Psoas muscle (tissue), 8 donors: ENCODE measurements around the gene HOXC11. TPM values are rescaled to one million over a fixed set of nuclear protein-coding genes. Genes with fewer than 3 reads are reported as not detected.

Experiments used
- ATAC-seq, 4 donors: fragments of 200-7000 bp; cut with Tn5 transposase; one replicate each; pipeline ENCODE4 v1.9.1; 2020; ENCODE audit warnings: moderate library complexity in 3 of 4, mild to moderate bottlenecking in 2 of 4
- DNase-seq, 2 donors: peaks; one replicate each; pipeline ENCODE4 v3.0.0-alpha.2; 2020
- H3K27ac ChIP-seq: fragments of 200-600 bp; one replicate; pipeline ENCODE4 v1.8.0; 2022
- H3K27me3 ChIP-seq, 3 donors: fragments of 200-600 bp in 1 of 3; one replicate each; pipeline versions ENCODE4 v1.6.1 to v1.8.0; 2013 to 2022; ENCODE audit warnings: low read length in 2 of 3, mild to moderate bottlenecking in 2 of 3, moderate library complexity in 1 of 3; ENCODE audit not compliant: insufficient read depth in 3 of 3
- H3K36me3 ChIP-seq, 2 donors: fragments of 200-600 bp in 1 of 2; one replicate each; pipeline versions ENCODE4 v1.6.1 to v1.8.0; 2013 to 2022; ENCODE audit warnings: low read depth in 1 of 2, mild to moderate bottlenecking in 1 of 2, moderate library complexity in 1 of 2; ENCODE audit not compliant: insufficient read depth in 1 of 2
- H3K4me1 ChIP-seq: fragments of 200-600 bp; one replicate; pipeline ENCODE4 v1.8.0; 2022
- H3K4me3 ChIP-seq: fragments of 200-600 bp; one replicate; pipeline ENCODE4 v1.8.0; 2022; ENCODE audit warnings: mild to moderate bottlenecking
- H3K9me3 ChIP-seq: fragments of 200-600 bp; one replicate; pipeline ENCODE4 v1.8.0; 2022
- CTCF ChIP-seq: fragments of 200-600 bp; IDR thresholded peaks from one replicate; pipeline ENCODE4 v1.8.0; 2022; ENCODE audit warnings: antibody characterized with exemption
- WGBS, 3 donors: extraction: QIAGEN DNeasy Blood & Tissue Kit; methylation state at CpG; one replicate each; pipeline versions ENCODE4 v1.1.6 to v1.1.7; 2013; 5-methylcytosine and 5-hydroxymethylcytosine counted together
- intact Hi-C, 2 donors: fragments of 100-400 bp; cut with DNase I; formaldehyde crosslinking; loops; one replicate each; pipeline versions ENCODE4 v1.11.0 to v1.14.2; 2022
- polyA plus RNA-seq, 3 donors: library from polyadenylated mRNA; stranded (reverse); fragments of 200-250 nt; gene quantifications; one replicate each; pipeline ENCODE4 v1.2.3, GENCODE V29; 2013
- total RNA-seq, 4 donors: library from RNA; stranded (reverse); fragmentation: NEBNext Ultra II Directional in 2 of 4; extraction: Animal tissue kit (Norgen Biotek cat#: 25700) in 2 of 4; gene quantifications; one replicate each; pipeline versions ENCODE4 v1.2.1 to v1.2.4, GENCODE V29; 2021 to 2023
- donor health status: healthy with polysubstance abuse.
- donor health status: DM: no; HTN: no; CAD: no; lungs with moderate emphysema.
- donor health status: Bipolar disorder and iron deficiency.
- donor health status: healthy.
- donor health status: DM: yes; HTN: yes; CAD: no.
- donor health status: DM: no; HTN: no; CAD: no.
- donor health status: DM: no; HTN: no; CAD: no.
- donor health status: DM: yes; HTN: yes; CAD: no.

HOXC11 gene
- total and polyA plus RNA-seq, 7 donors, result 0.34 to 2.2 (median 0.82) TPM; not detected in 2

DNA sequence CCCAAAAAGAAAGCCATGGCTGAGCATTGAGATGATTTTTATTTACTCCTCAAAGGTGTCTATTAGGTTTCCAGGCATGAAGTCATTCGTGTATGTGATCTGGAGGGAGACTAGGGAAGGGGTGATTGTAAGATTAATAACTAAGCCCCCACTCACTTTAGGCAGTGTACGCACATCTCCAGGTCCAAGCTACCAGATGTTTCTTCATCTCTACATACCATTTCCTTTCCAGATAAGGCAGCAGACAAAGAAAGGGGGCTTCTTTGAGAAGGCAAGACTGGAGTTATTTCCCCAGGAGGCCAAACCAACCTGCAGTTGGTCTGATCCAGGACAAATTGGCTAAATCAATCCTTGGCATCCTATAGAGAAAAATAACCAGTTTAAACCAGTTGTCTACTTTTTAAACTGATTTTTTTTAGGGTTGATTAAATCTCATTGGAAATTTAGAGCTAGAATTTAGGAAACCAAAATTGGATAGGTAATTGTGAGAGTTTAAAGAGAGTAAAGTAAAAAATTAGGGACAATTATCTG is 30.4 kb upstream of the HOXC11 start:
- H3K27me3 ChIP-seq, result peaks cover 0 to 96% (median 45%) of the 10 kb centered on the region in 3 donors
- H3K36me3 ChIP-seq, result no peaks in the 10 kb centered on the region
- H3K27ac ChIP-seq, result no peak overlapping the region
- ATAC-seq (no peak), DNase-seq (no peak)
- no peak overlapping the region for H3K4me3 ChIP-seq
- H3K9me3 ChIP-seq, result no peaks in the 10 kb centered on the region
- 32 to 48% (median 42%) methylated on average over 2 of the region's 2 CpGs for WGBS, 3 donors
- intact Hi-C loops, result no loop called here
- H3K4me1 ChIP-seq, result peaks cover 9% of the 10 kb centered on the region
- no peak for TF ChIP-seq CTCF

- H3K27ac ChIP-seq, result no peak overlapping the region
- no peaks in the 10 kb centered on the region for H3K9me3 ChIP-seq
- peaks cover 0 to 96% (median 35%) of the 10 kb centered on the region in 3 donors for H3K27me3 ChIP-seq
- H3K36me3 ChIP-seq, result no peaks in the 10 kb centered on the region
- no peak for TF ChIP-seq CTCF
- intact Hi-C loops, result no loop called here
- no peak overlapping the region for H3K4me3 ChIP-seq
- no peak for DNase-seq
- 36 to 55% (median 51%) methylated on average over 4 of the region's 4 CpGs for WGBS, 3 donors
- ATAC-seq, result no peak
- no peaks in the 10 kb centered on the region for H3K4me1 ChIP-seq
These were observed 28.7 kb upstream of the HOXC11 start for GRCh38 chr12:53944209-53944608.

GRCh38 chr12:53944907-53945847 is 27.7 kb upstream of the HOXC11 start:
- peak in 1 of 2 donors; percentile 42 for DNase-seq
- Histone ChIP-seq H3K27me3 (peaks cover 0 to 96% (median 35%) of the 10 kb centered on the region in 3 donors), H3K36me3 (no peaks in the 10 kb centered on the region), H3K9me3 (no peaks in the 10 kb centered on the region), H3K4me3 (no peak overlapping the region), H3K27ac (no peak overlapping the region), H3K4me1 (no peaks in the 10 kb centered on the region)
- no peak for ATAC-seq
- 10 to 27% (median 19%) methylated on average over 50 to 51 of the region's 51 CpGs for WGBS, 3 donors
- no peak for TF ChIP-seq CTCF
- intact Hi-C loops, result no loop called here

DNA sequence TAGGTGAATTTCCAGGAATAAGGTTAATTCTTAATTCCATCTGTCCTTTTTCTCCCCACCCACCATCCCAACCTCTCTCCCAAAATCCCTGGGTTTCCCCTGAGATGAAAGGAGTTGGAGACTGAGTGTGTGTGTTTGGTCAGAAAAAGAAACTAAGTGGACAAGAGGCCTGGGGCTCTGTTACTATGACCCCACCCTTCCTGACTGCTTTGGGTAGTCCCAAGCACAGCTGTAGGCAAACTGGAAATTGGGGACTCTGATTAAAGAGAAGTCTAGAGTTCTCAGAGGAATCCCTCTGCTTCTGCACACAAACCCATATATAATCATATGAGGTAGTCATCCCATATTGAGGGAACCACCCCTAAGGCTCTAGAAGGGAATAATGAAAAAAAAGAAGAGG is 25.2 kb upstream of the HOXC11 start:
- no peak for DNase-seq

More for the DNA sequence above, 25.2 kb upstream of the HOXC11 start:
- Histone ChIP-seq H3K36me3 (no peaks in the 10 kb centered on the region), H3K27ac (no peak overlapping the region), H3K9me3 (no peaks in the 10 kb centered on the region), H3K4me1 (no peaks in the 10 kb centered on the region), H3K4me3 (no peak overlapping the region), H3K27me3 (peaks cover 0 to 96% (median 50%) of the 10 kb centered on the region in 3 donors)
- intact Hi-C loops, result no loop called here
- no peak for TF ChIP-seq CTCF
- no peak for ATAC-seq
